ENCODE results near the gene MAGI2. TPM values are rescaled to one million over a fixed set of nuclear protein-coding genes. Genes with fewer than 3 reads are reported as not detected.

MAGI2 gene
- total and polyA plus RNA-seq, 4 donors: 0.37 to 4.1 (median 1.4) TPM

DNA sequence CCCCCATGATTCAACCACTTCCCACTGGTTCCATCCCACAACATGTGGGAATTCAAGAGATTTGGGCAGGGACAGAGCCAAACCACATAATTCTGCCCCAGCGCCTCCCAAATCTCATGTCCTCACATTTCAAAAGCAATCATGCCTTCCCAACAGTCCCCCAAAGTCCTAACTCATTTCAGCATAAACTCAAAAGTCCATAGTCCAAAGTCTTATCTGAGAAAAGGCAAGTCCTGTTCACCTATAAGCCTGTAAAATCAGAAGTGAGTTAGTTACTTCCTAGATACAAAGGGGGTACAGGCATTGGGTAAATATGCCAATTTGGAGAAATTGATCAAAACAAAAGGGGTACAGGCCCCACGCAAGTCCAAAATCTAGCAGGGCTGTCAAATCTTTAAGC, 272.9 kb downstream of the MAGI2 start:
- no peaks in the 10 kb centered on the region for H3K9me3 ChIP-seq (ENCODE audit: control insufficient read depth in 4 of 4, low read length in 3 of 4)
- H3K27me3 ChIP-seq (ENCODE audit: control insufficient read depth in 4 of 4, insufficient read depth in 4 of 4, low read length in 3 of 4): no peaks in the 10 kb centered on the region
- no peak for DNase-seq (ENCODE audit: low spot score)
- H3K27ac ChIP-seq (ENCODE audit: low read depth in 1 of 2, low read length in 2 of 2): no peak overlapping the region
- H3K4me1 ChIP-seq (ENCODE audit: control insufficient read depth in 4 of 4, insufficient read depth in 4 of 4, low read length in 3 of 4): no peaks in the 10 kb centered on the region
- H3K9ac ChIP-seq (ENCODE audit: low read depth in 1 of 2, low read length in 2 of 2): no peak overlapping the region
- no peaks in the 10 kb centered on the region for H3K36me3 ChIP-seq (ENCODE audit: control insufficient read depth in 4 of 4, insufficient read depth in 3 of 4, low read depth in 1 of 4, low read length in 3 of 4)
- no peak overlapping the region for H3K4me3 ChIP-seq (ENCODE audit: low read depth in 1 of 3, low read length in 3 of 3)
- TF ChIP-seq, protein P1, sequence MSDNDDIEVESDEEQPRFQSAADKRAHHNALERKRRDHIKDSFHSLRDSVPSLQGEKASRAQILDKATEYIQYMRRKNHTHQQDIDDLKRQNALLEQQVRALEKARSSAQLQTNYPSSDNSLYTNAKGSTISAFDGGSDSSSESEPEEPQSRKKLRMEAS (IDR thresholded peaks at IDR 0.05): no peak
- no peak for TF ChIP-seq GABPA (IDR thresholded peaks at IDR 0.05 in 1 of 2, conservative IDR thresholded peaks at IDR 0.05 in 1 of 2)
- no peak for TF ChIP-seq NR2F2 (IDR thresholded peaks at IDR 0.05)
- no peak for TF ChIP-seq SP1 (IDR thresholded peaks at IDR 0.05)
- no peak for TF ChIP-seq FOXA2 (IDR thresholded peaks at IDR 0.05)
- no peak for TF ChIP-seq RAD21 (IDR thresholded peaks at IDR 0.05)
- TF ChIP-seq, protein P2, sequence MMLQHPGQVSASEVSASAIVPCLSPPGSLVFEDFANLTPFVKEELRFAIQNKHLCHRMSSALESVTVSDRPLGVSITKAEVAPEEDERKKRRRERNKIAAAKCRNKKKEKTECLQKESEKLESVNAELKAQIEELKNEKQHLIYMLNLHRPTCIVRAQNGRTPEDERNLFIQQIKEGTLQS (IDR thresholded peaks at IDR 0.05): no peak
- no peak for TF ChIP-seq FOXA1 (IDR thresholded peaks at IDR 0.05)
- TF ChIP-seq JUND (IDR thresholded peaks at IDR 0.05): no peak
- no peak for TF ChIP-seq RXRA (IDR thresholded peaks at IDR 0.05)
- no peak for TF ChIP-seq TAF1 (conservative IDR thresholded peaks at IDR 0.05)
- TF ChIP-seq, protein P3, sequence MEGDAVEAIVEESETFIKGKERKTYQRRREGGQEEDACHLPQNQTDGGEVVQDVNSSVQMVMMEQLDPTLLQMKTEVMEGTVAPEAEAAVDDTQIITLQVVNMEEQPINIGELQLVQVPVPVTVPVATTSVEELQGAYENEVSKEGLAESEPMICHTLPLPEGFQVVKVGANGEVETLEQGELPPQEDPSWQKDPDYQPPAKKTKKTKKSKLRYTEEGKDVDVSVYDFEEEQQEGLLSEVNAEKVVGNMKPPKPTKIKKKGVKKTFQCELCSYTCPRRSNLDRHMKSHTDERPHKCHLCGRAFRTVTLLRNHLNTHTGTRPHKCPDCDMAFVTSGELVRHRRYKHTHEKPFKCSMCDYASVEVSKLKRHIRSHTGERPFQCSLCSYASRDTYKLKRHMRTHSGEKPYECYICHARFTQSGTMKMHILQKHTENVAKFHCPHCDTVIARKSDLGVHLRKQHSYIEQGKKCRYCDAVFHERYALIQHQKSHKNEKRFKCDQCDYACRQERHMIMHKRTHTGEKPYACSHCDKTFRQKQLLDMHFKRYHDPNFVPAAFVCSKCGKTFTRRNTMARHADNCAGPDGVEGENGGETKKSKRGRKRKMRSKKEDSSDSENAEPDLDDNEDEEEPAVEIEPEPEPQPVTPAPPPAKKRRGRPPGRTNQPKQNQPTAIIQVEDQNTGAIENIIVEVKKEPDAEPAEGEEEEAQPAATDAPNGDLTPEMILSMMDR (IDR thresholded peaks at IDR 0.05; ENCODE audit: low read depth, low read length, missing input control): no peak
- no peak for TF ChIP-seq EGR1 (IDR thresholded peaks at IDR 0.05; ENCODE audit: low read depth in 2 of 2)
- no peak for TF ChIP-seq YY1 (IDR thresholded peaks at IDR 0.05)
- peak; percentile 58 to 83 for TF ChIP-seq HNF4A (conservative IDR thresholded peaks at IDR 0.05)
- peak; percentile 7 for TF ChIP-seq HNF4G (IDR thresholded peaks at IDR 0.05)
- WGBS: 71% methylated on average over 2 of the region's 2 CpGs

DNA sequence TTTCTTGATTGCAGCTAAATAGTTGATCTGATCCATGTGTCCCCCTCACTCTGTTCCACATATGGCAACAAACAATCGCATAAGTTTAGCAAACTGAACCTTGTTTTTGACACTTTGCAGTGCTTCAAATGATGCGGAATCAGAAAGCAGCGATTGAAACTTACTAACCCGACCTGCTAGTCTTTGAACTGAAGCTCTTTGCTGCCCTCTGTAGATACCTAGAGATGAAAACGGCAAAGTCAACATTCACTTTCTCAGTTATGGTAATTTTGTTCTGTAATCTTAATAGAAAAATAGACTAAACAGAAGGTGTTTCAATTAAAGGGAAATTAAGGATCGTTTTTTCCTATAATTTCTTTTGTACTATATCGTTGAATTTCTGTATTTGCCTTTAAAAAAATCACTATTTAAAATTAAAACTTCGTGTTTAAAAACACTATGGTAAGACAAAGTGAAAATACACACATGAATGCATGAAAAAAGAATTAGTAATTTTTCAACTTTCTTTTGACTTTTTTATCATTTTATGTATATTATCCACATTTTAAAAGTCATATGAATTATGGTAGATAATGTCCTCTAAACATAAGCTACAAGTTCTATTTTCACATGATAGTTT, 276.5 kb downstream of the MAGI2 start:
- WGBS: 10% methylated on average over 8 of the region's 8 CpGs
- H3K9me3 ChIP-seq (ENCODE audit: control insufficient read depth in 4 of 4, low read length in 3 of 4): no peaks in the 10 kb centered on the region
- H3K27me3 ChIP-seq (ENCODE audit: control insufficient read depth in 4 of 4, insufficient read depth in 4 of 4, low read length in 3 of 4): no peaks in the 10 kb centered on the region
- TF ChIP-seq, protein P3 (IDR thresholded peaks at IDR 0.05; ENCODE audit: low read depth, low read length, missing input control): peak; percentile 47
- TF ChIP-seq EGR1 (IDR thresholded peaks at IDR 0.05; ENCODE audit: low read depth in 2 of 2): no peak
- TF ChIP-seq TAF1 (conservative IDR thresholded peaks at IDR 0.05): no peak
- TF ChIP-seq HNF4G (IDR thresholded peaks at IDR 0.05): no peak
- TF ChIP-seq, protein P4, sequence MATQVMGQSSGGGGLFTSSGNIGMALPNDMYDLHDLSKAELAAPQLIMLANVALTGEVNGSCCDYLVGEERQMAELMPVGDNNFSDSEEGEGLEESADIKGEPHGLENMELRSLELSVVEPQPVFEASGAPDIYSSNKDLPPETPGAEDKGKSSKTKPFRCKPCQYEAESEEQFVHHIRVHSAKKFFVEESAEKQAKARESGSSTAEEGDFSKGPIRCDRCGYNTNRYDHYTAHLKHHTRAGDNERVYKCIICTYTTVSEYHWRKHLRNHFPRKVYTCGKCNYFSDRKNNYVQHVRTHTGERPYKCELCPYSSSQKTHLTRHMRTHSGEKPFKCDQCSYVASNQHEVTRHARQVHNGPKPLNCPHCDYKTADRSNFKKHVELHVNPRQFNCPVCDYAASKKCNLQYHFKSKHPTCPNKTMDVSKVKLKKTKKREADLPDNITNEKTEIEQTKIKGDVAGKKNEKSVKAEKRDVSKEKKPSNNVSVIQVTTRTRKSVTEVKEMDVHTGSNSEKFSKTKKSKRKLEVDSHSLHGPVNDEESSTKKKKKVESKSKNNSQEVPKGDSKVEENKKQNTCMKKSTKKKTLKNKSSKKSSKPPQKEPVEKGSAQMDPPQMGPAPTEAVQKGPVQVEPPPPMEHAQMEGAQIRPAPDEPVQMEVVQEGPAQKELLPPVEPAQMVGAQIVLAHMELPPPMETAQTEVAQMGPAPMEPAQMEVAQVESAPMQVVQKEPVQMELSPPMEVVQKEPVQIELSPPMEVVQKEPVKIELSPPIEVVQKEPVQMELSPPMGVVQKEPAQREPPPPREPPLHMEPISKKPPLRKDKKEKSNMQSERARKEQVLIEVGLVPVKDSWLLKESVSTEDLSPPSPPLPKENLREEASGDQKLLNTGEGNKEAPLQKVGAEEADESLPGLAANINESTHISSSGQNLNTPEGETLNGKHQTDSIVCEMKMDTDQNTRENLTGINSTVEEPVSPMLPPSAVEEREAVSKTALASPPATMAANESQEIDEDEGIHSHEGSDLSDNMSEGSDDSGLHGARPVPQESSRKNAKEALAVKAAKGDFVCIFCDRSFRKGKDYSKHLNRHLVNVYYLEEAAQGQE (IDR thresholded peaks at IDR 0.05): no peak
- TF ChIP-seq, protein P1 (IDR thresholded peaks at IDR 0.05): no peak
- TF ChIP-seq HNF4A (conservative IDR thresholded peaks at IDR 0.05): peak; percentile 23 to 47
- TF ChIP-seq FOXA2 (IDR thresholded peaks at IDR 0.05): peak; percentile 39
- no peak for TF ChIP-seq JUND (IDR thresholded peaks at IDR 0.05)
- TF ChIP-seq SP1 (IDR thresholded peaks at IDR 0.05): no peak
- TF ChIP-seq, protein P2 (IDR thresholded peaks at IDR 0.05): no peak
- peak; percentile 89 for TF ChIP-seq RAD21 (IDR thresholded peaks at IDR 0.05)
- peak in 1 of 2 donors; percentile 15 for TF ChIP-seq RXRA (IDR thresholded peaks at IDR 0.05)
- TF ChIP-seq GABPA (IDR thresholded peaks at IDR 0.05 in 1 of 2, conservative IDR thresholded peaks at IDR 0.05 in 1 of 2): no peak
- no peak for TF ChIP-seq FOXA1 (IDR thresholded peaks at IDR 0.05)
- no peak for TF ChIP-seq YY1 (IDR thresholded peaks at IDR 0.05)
- no peak for TF ChIP-seq NR2F2 (IDR thresholded peaks at IDR 0.05)
- TF ChIP-seq, protein P5, sequence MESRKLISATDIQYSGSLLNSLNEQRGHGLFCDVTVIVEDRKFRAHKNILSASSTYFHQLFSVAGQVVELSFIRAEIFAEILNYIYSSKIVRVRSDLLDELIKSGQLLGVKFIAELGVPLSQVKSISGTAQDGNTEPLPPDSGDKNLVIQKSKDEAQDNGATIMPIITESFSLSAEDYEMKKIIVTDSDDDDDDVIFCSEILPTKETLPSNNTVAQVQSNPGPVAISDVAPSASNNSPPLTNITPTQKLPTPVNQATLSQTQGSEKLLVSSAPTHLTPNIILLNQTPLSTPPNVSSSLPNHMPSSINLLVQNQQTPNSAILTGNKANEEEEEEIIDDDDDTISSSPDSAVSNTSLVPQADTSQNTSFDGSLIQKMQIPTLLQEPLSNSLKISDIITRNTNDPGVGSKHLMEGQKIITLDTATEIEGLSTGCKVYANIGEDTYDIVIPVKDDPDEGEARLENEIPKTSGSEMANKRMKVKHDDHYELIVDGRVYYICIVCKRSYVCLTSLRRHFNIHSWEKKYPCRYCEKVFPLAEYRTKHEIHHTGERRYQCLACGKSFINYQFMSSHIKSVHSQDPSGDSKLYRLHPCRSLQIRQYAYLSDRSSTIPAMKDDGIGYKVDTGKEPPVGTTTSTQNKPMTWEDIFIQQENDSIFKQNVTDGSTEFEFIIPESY (IDR thresholded peaks at IDR 0.05): no peak
- H3K4me3 ChIP-seq (ENCODE audit: low read depth in 1 of 3, low read length in 3 of 3): no peak overlapping the region
- no peaks in the 10 kb centered on the region for H3K4me1 ChIP-seq (ENCODE audit: control insufficient read depth in 4 of 4, insufficient read depth in 4 of 4, low read length in 3 of 4)
- H3K36me3 ChIP-seq (ENCODE audit: control insufficient read depth in 4 of 4, insufficient read depth in 3 of 4, low read depth in 1 of 4, low read length in 3 of 4): no peaks in the 10 kb centered on the region
- H3K9ac ChIP-seq (ENCODE audit: low read depth in 1 of 2, low read length in 2 of 2): no peak overlapping the region
- H3K27ac ChIP-seq (ENCODE audit: low read depth in 1 of 2, low read length in 2 of 2): no peak overlapping the region
- DNase-seq (ENCODE audit: low spot score): no peak

All from liver (tissue), 9 donors.